Body of pancreas (tissue), 4 donors: ENCODE results near the gene ACACB. TPM values are rescaled to one million over a fixed set of nuclear protein-coding genes. Genes with fewer than 3 reads are reported as not detected.

Experiments used
- ATAC-seq: fragments of 150-250 bp; one replicate; pipeline ENCODE4 v1.9.1; 2016
- DNase-seq, 4 donors: peaks; one replicate each; pipeline ENCODE4 v3.0.0-alpha.2; 2019
- H3K27ac ChIP-seq, 4 donors: fragments of 200-600 bp; sonication (generic); 1 replicate in 3 of 4; 2 replicates in 1 of 4; pipeline versions ENCODE4 v1.5.1 to v1.6.1; 2016 to 2019; ENCODE audit warnings: mild to moderate bottlenecking in 1 of 4, mixed read lengths in 1 of 4, moderate library complexity in 1 of 4
- H3K27me3 ChIP-seq, 2 donors: fragments of 200-600 bp; sonication (generic); one replicate each; pipeline ENCODE4 v1.6.0; 2016; ENCODE audit warnings: mild to moderate bottlenecking in 1 of 2
- H3K36me3 ChIP-seq, 2 donors: fragments of 200-600 bp; sonication (generic); replicated peaks in 1 of 2; 2 replicates each; pipeline ENCODE4 v1.5.1; 2016; ENCODE audit warnings: low read depth in 2 of 2; ENCODE audit not compliant: insufficient read depth in 1 of 2
- H3K4me1 ChIP-seq: fragments of 200-600 bp; sonication (generic); one replicate; pipeline ENCODE4 v1.6.0; 2016
- H3K4me3 ChIP-seq, 2 donors: fragments of 200-600 bp; sonication (generic); 1 replicate in 1 of 2; 2 replicates in 1 of 2; pipeline ENCODE4 v1.5.1; 2016 to 2019
- H3K9me3 ChIP-seq, 3 donors: fragments of 200-600 bp; sonication (generic); 1 replicate in 2 of 3; 2 replicates in 1 of 3; pipeline ENCODE4 v1.5.1; 2016
- CTCF ChIP-seq, 7 experiments: fragments of 450-650 bp in 4 of 7; fragments of 200-600 bp in 3 of 7; sonication (generic) in 3 of 7; IDR thresholded peaks; one replicate each; pipeline ENCODE4 v1.5.1; 2016 to 2019; ENCODE audit warnings: antibody characterized with exemption in 7 of 7
- POLR2A ChIP-seq, 3 donors: fragments of 450-650 bp; IDR thresholded peaks; one replicate each; pipeline ENCODE4 v1.6.1; 2016; ENCODE audit warnings: antibody characterized with exemption in 3 of 3, mild to moderate bottlenecking in 2 of 3
- WGBS, 2 donors: methylation state at CpG; one replicate each; pipeline ENCODE4 v1.1.5; 2017; 5-methylcytosine and 5-hydroxymethylcytosine counted together
- intact Hi-C: fragments of 100-400 bp; cut with DNase I; formaldehyde crosslinking; loops from one replicate; pipeline ENCODE4 v1.15.1; 2023
- total RNA-seq, 2 donors: library from RNA; depleted of rRNA; stranded (reverse); fragments of >200 nt; gene quantifications; one replicate each; pipeline ENCODE4 v1.1.0, GENCODE V29; 2016

The ACACB gene
- total RNA-seq, 2 donors from 2014 or later = 71.1 to 358 TPM

GRCh38 chr12:109307051-109307450, 190.7 kb downstream of the ACACB start:
- DNase-seq (no peak), ATAC-seq (no peak)
- Histone ChIP-seq H3K27me3 (peaks cover 0 to 8% of the 10 kb centered on the region in 2 donors), H3K4me3 (no peak overlapping the region), H3K27ac (no peak overlapping the region), H3K36me3 (no peaks in the 10 kb centered on the region), H3K9me3 (no peaks in the 10 kb centered on the region), H3K4me1 (peaks cover 16% of the 10 kb centered on the region)
- WGBS, 2 donors = 65 to 67% methylated on average over 6 to 9 of the region's 9 CpGs
- intact Hi-C loops = no loop called here
- TF ChIP-seq POLR2A (IDR thresholded peaks at IDR 0.05) (no peak), CTCF (IDR thresholded peaks at IDR 0.05) (no peak)

GRCh38 chr12:109308534-109309380, 192.4 kb downstream of the ACACB start, which contains the start of gene FOXN4:
Gene FOXN4, minus strand, starts transcription at chr12:109309284. Its CDS starts 963 bp downstream, at chr12:109308321.
- no peak within 1 kb of the TSS for H3K27ac ChIP-seq
- H3K9me3 ChIP-seq = no peaks in the 10 kb centered on the region
- H3K36me3 ChIP-seq = no peaks in the 10 kb centered on the region
- intact Hi-C loops = no loop called here
- no peak within 1 kb of the TSS for H3K4me3 ChIP-seq
- peaks cover 16% of the 10 kb centered on the region for H3K4me1 ChIP-seq
- DNase-seq = no peak
- no peak for ATAC-seq
- WGBS, 2 donors = 9 to 24% methylated on average over 15 to 43 of the region's 43 CpGs
- no peak for TF ChIP-seq POLR2A (IDR thresholded peaks at IDR 0.05)
- no peak for TF ChIP-seq CTCF (IDR thresholded peaks at IDR 0.05)
- H3K27me3 ChIP-seq = peaks cover 0 to 8% of the 10 kb centered on the region in 2 donors

GRCh38 chr12:109309381-109310246, 193.2 kb downstream of the ACACB start:
- DNase-seq = peak in 1 of 4 donors; percentile 15
- H3K27me3 ChIP-seq = peaks cover 0 to 8% of the 10 kb centered on the region in 2 donors
- no peaks in the 10 kb centered on the region for H3K36me3 ChIP-seq
- no peak for TF ChIP-seq CTCF (IDR thresholded peaks at IDR 0.05)
- TF ChIP-seq POLR2A (IDR thresholded peaks at IDR 0.05) = no peak
- no peak overlapping the region for H3K27ac ChIP-seq
- WGBS, 2 donors = 1% methylated on average over 11 to 83 of the region's 99 CpGs
- peak; percentile 56 for ATAC-seq
- H3K9me3 ChIP-seq = no peaks in the 10 kb centered on the region
- peaks cover 16% of the 10 kb centered on the region for H3K4me1 ChIP-seq
- intact Hi-C loops = no loop called here
- no peak overlapping the region for H3K4me3 ChIP-seq

GRCh38 chr12:109310247-109311125, 194.1 kb downstream of the ACACB start:
- H3K27ac ChIP-seq = no peak overlapping the region
- WGBS, 2 donors = 7 to 18% methylated on average over 11 to 33 of the region's 33 CpGs
- peaks cover 16% of the 10 kb centered on the region for H3K4me1 ChIP-seq
- DNase-seq = peak in 1 of 4 donors; percentile 17
- no peak for TF ChIP-seq POLR2A (IDR thresholded peaks at IDR 0.05)
- H3K9me3 ChIP-seq = no peaks in the 10 kb centered on the region
- H3K36me3 ChIP-seq = no peaks in the 10 kb centered on the region
- peak; percentile 24 for ATAC-seq
- intact Hi-C loops = no loop called here
- H3K27me3 ChIP-seq = peaks cover 0 to 8% of the 10 kb centered on the region in 2 donors
- H3K4me3 ChIP-seq = no peak overlapping the region

Other genes starting within 250 kb of the ACACB start
- gene DAO, start 236.5 kb upstream of the ACACB start, total RNA-seq = not detected
- gene SVOP, start 95.5 kb upstream of the ACACB start, total RNA-seq = under 1 TPM in 1 of 2 donors, not detected in 1; 0.52 TPM
- 10 to 100 TPM in 1 of 2 donors, 1 to 10 TPM in 1; 7.3 to 14.5 TPM for gene USP30, start 64.0 kb upstream of the ACACB start, total RNA-seq
- gene ALKBH2, start 23.1 kb upstream of the ACACB start, total RNA-seq = 10 to 100 TPM in 1 of 2 donors, 1 to 10 TPM in 1; 7.3 to 16.1 TPM
- gene UNG, start 19.0 kb upstream of the ACACB start, total RNA-seq = 10 to 100 TPM in 1 of 2 donors, 1 to 10 TPM in 1; 4.9 to 13.5 TPM
- not detected for gene FOXN4, start 192.7 kb downstream of the ACACB start, total RNA-seq
- gene MYO1H, start 231.3 kb downstream of the ACACB start, total RNA-seq = not detected